AG04449 (cell line): ENCODE measurements around the gene RNF220.

Source experiments
- CTCF ChIA-PET: fragments of 350-600 bp; formaldehyde crosslinking; extraction: SDS; loops from one replicate; lab custom pipeline; 2021; ENCODE audit warnings: antibody characterized with exemption; lab: Yijun Ruan, JAX
- POLR2A ChIA-PET: fragments of 400-600, 350-600 bp; formaldehyde crosslinking; extraction: SDS; loops from one replicate; lab custom pipeline; 2020; ENCODE audit warnings: antibody characterized with exemption, inconsistent platforms; lab: Yijun Ruan, JAX
- DNase-seq: peaks from one replicate; pipeline ENCODE4 v3.0.0-alpha.2; 2010; ENCODE audit warnings: low read depth, low spot score
- H3K4me3 ChIP-seq: 2 replicates; pipeline ENCODE4 v1.5.1; 2011; ENCODE audit warnings: low read depth, mild to moderate bottlenecking, control low read depth, low read length
- TF ChIP-seq, protein P1 (sequence below): IDR thresholded peaks from one replicate; pipeline ENCODE4 v1.5.1; 2011; ENCODE audit warnings: mild to moderate bottlenecking, moderate library complexity, low read length, control low read depth, inconsistent platforms; ENCODE audit not compliant: insufficient read depth; ENCODE audit errors: missing control alignments

RNF220 gene

DNA sequence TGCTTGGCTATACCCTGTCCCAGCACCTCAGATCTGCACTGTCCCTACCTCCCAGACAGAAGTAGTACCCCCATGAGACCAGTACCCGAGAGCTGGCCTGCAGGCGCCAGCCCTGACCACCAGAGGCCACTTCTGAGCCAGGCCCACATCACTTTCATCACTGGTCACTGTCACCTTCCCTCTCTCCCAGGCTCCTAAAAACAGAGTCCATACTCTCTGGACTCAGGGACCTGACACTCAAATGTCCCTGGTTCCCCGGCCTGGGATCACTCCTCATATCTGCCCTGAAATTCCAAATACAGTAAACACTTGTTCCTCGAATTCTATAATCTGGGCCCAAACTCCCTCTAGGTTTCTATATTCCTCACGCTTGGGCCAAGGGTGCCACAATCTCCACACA, 250.6 kb downstream of the RNF220 start:
- POLR2A ChIA-PET, result interaction anchor here (0.6 kb wide), 1 partner anchor 57 kb away, joined by 3 read pairs; no protein-coding TSS in a partner anchor
- TF ChIP-seq, protein P1, sequence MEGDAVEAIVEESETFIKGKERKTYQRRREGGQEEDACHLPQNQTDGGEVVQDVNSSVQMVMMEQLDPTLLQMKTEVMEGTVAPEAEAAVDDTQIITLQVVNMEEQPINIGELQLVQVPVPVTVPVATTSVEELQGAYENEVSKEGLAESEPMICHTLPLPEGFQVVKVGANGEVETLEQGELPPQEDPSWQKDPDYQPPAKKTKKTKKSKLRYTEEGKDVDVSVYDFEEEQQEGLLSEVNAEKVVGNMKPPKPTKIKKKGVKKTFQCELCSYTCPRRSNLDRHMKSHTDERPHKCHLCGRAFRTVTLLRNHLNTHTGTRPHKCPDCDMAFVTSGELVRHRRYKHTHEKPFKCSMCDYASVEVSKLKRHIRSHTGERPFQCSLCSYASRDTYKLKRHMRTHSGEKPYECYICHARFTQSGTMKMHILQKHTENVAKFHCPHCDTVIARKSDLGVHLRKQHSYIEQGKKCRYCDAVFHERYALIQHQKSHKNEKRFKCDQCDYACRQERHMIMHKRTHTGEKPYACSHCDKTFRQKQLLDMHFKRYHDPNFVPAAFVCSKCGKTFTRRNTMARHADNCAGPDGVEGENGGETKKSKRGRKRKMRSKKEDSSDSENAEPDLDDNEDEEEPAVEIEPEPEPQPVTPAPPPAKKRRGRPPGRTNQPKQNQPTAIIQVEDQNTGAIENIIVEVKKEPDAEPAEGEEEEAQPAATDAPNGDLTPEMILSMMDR, result peak; percentile 83
- no peak overlapping the region for H3K4me3 ChIP-seq

DNA sequence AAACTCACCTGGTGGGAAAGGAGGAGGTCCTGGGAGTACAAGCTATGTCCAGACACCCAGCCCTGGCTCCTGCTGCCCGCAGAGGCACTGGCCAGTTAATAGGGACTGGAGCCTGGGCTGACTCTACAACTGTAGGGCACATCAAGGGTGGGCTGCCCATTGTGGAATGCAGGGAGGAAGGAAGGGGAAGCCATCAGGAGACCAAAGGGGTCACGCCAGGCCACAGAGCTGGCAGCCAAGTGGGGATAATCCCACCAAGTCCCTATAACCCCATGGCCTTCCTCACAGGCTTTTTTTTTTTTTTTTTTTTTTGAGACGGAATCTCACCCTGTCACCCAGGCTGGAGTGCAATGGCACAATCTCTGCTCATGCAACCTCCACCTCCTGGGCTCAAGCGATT, 254.5 kb downstream of the RNF220 start:
- DNase-seq, result no peak
- ChIA-PET CTCF (interaction anchor here (1.1 to 1.9 kb wide), 3 partner anchors 12 to 69 kb away, joined by 3 to 8 read pairs (median 4); no protein-coding TSS in a partner anchor), POLR2A (no interaction called here)
- H3K4me3 ChIP-seq, result no peak overlapping the region
- TF ChIP-seq, protein P1, result no peak

More for the DNA sequence above, 250.6 kb downstream of the RNF220 start:
- CTCF ChIA-PET, result interaction anchor here (0.7 to 3.8 kb wide), 15 partner anchors 8 to 84 kb away, joined by 3 to 57 read pairs (median 4); partner anchors contain the start of genes ARMH1 and TMEM53
- DNase-seq, result no peak

DNA sequence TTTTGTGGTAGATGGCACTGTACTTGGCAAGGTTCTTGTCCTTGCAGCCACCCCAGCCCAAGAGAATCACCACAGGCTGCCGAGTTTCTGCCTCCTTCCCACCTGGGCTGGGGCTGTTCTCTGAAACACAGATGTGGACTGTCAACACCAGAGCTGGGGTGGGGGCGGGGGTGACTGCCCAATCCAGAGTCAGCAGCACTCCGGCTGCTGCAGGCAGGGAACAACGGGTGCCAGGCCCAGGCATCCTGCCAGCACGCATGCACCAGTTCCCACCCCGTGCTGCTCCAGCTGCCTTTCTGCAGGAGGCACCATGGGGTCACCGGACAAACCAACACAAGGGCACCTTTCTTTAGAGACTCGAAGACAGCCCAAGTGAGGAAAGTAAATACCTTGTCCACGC, 255.1 kb downstream of the RNF220 start:
- H3K4me3 ChIP-seq, result no peak overlapping the region
- CTCF ChIA-PET, result interaction anchor here (1.1 to 5.3 kb wide), 5 partner anchors 8 to 68 kb away, joined by 3 to 48 read pairs (median 4); no protein-coding TSS in a partner anchor
- TF ChIP-seq, protein P1, result no peak
- POLR2A ChIA-PET, result no interaction called here
- no peak for DNase-seq

DNA sequence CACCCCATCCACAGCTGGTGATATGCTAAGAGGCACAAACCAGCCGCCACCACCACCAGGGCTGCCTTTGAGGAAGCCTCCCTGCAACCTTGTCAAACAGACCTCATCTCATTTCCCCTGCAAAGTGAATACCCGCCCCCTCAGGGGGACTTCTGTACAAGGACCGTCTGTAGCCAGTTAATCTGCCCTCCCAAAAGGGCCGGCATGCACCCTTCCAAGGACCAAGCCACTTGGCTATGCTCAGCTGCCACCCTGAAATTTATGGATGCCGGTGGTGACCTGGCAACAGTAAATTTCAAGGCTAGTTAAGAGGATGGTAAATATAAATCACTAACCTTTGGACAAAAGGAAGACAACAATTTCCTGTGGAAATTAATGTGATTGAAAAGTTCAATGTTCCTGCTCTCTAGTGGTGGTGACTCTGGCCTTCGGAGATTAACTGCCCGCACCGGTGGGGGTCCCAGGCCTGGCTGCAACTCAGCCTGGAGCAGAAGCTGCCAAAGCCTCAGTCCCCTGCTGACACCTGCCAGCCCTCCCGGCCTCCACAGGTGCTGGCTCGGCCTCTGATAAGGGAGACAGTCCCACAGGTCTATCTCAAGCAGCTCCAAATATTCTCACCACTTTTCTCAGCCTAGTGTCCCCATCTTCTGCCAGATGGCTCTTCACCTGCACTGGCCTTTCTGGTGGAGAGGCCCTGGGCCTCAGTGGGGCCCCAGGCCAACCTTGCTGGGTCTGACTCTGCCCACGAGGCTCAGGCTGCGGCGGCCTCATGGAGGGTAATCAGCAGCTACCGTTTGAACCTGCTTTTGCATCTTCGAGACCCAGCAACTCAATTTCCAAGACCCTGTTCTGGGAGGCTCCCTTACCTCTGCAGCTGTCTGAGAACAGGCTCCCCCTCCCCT, 257.0 kb downstream of the RNF220 start:
- TF ChIP-seq, protein P1, result no peak
- no peak for DNase-seq
- CTCF ChIA-PET, result interaction anchor here (1.0 to 5.3 kb wide), 3 partner anchors 10 to 61 kb away, joined by 4 to 48 read pairs (median 16); no protein-coding TSS in a partner anchor
- POLR2A ChIA-PET, result no interaction called here
- H3K4me3 ChIP-seq, result no peak overlapping the region

DNA sequence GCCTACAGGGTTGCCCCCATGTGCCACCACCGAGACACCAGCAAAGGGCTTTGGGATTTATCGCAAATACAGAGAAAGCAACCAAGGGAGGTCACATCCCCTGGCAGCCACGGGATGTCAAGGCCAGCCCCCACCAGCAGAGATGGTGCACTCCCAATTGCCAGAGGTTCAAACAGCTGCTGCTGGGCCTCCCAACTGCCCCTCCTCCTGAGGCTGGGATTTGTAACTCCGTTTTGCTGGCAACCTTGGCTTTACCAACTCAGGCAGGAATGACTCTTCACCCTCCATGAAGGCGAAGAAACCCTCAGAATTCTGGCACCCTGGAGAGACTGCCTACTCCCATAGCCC, 257.6 kb downstream of the RNF220 start:
- POLR2A ChIA-PET, result no interaction called here

DNA sequence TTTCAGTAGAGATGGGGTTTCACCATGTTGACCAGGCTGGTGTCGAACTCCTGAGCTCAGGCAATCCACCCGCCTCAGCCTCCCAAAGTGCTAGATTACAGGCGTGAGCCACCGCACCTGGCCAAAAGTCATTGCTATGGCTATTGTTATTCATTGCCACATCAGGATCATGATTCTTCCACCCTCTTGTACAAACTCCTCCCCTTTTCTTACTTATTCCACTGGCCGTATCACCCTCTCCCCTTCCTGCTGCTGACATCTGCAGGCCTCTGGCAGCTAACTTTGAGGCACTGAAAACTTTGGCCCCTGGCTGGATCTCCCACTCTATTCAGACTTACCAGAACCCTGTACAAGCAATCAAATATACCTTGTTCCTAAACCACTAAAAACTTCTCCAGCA, 258.4 kb downstream of the RNF220 start:
- ChIA-PET CTCF (interaction anchor here (3.8 to 5.3 kb wide), 2 partner anchors 11 to 54 kb away, joined by 16 to 48 read pairs; no protein-coding TSS in a partner anchor), POLR2A (no interaction called here)
- TF ChIP-seq, protein P1, result no peak
- no peak overlapping the region for H3K4me3 ChIP-seq
- no peak for DNase-seq

More for the DNA sequence above, 257.6 kb downstream of the RNF220 start:
- DNase-seq, result no peak
- TF ChIP-seq, protein P1, result no peak
- CTCF ChIA-PET, result interaction anchor here (1.0 to 5.3 kb wide), 3 partner anchors 10 to 61 kb away, joined by 4 to 48 read pairs (median 16); no protein-coding TSS in a partner anchor
- H3K4me3 ChIP-seq, result no peak overlapping the region
